ENCODE results near the gene TACR1.

TACR1 gene

DNA sequence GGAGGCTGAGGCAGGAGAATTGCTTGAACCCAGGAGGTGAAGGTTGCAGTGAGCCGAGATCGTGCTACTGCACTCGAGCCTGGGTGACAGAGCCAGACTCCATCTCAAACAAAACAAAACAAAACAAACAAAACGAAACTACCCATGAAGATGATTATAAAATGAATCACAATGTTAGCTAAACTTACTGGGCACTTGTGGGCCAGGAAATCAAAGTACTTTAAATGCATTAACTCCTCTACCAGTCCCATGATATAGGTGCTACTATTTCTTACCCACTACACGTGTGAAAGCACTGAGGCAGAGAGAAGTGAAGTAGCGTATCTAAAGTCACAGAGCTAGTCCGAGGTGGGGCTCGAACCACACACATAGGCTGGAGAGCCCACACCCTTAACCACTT lies 187.2 kb downstream of the TACR1 start:
- ChIA-PET CTCF (no interaction called here), POLR2A (no interaction called here)
- no peak overlapping the region for H3K4me3 ChIP-seq (ENCODE audit: low read depth, low read length)
- no peak overlapping the region for H3K27ac ChIP-seq (ENCODE audit: extremely low read depth, low read depth, low read length)
- no peaks in the 10 kb centered on the region for H3K36me3 ChIP-seq (ENCODE audit: control insufficient read depth in 2 of 2, insufficient read depth in 1 of 2, low read length in 2 of 2)
- H3K4me1 ChIP-seq (ENCODE audit: control insufficient read depth, insufficient read depth, low read length): no peaks in the 10 kb centered on the region
- no peak for TF ChIP-seq MZF1 (tag by site-specific recombination; IDR thresholded peaks at IDR 0.05; ENCODE audit: borderline replicate concordance)
- TF ChIP-seq ZFP69B (tag by site-specific recombination; IDR thresholded peaks at IDR 0.05): no peak
- no peak for TF ChIP-seq ZEB2 (tag by site-specific recombination; IDR thresholded peaks at IDR 0.05)
- no peak for TF ChIP-seq ZNF501 (tag by site-specific recombination; IDR thresholded peaks at IDR 0.05)
- no peak for TF ChIP-seq GLIS2 (tag by site-specific recombination; IDR thresholded peaks at IDR 0.05)
- no peak for TF ChIP-seq ZNF266 (tag by site-specific recombination; IDR thresholded peaks at IDR 0.05; ENCODE audit: low read depth)
- TF ChIP-seq ZNF561 (tag by site-specific recombination; IDR thresholded peaks at IDR 0.05; ENCODE audit: borderline replicate concordance): no peak
- TF ChIP-seq SCRT2 (tag by site-specific recombination; IDR thresholded peaks at IDR 0.05): no peak
- TF ChIP-seq ZNF10 (tag by site-specific recombination; IDR thresholded peaks at IDR 0.05): no peak
- TF ChIP-seq ZNF571 (tag by site-specific recombination; IDR thresholded peaks at IDR 0.05): no peak
- no peak for TF ChIP-seq ZNF248 (tag by site-specific recombination; IDR thresholded peaks at IDR 0.05)
- TF ChIP-seq, protein P1, sequence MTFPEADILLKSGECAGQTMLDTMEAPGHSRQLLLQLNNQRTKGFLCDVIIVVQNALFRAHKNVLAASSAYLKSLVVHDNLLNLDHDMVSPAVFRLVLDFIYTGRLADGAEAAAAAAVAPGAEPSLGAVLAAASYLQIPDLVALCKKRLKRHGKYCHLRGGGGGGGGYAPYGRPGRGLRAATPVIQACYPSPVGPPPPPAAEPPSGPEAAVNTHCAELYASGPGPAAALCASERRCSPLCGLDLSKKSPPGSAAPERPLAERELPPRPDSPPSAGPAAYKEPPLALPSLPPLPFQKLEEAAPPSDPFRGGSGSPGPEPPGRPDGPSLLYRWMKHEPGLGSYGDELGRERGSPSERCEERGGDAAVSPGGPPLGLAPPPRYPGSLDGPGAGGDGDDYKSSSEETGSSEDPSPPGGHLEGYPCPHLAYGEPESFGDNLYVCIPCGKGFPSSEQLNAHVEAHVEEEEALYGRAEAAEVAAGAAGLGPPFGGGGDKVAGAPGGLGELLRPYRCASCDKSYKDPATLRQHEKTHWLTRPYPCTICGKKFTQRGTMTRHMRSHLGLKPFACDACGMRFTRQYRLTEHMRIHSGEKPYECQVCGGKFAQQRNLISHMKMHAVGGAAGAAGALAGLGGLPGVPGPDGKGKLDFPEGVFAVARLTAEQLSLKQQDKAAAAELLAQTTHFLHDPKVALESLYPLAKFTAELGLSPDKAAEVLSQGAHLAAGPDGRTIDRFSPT (tag by site-specific recombination; IDR thresholded peaks at IDR 0.05): no peak
- TF ChIP-seq, protein P2, sequence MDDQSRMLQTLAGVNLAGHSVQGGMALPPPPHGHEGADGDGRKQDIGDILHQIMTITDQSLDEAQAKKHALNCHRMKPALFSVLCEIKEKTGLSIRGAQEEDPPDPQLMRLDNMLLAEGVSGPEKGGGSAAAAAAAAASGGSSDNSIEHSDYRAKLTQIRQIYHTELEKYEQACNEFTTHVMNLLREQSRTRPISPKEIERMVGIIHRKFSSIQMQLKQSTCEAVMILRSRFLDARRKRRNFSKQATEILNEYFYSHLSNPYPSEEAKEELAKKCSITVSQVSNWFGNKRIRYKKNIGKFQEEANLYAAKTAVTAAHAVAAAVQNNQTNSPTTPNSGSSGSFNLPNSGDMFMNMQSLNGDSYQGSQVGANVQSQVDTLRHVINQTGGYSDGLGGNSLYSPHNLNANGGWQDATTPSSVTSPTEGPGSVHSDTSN (CRISPR knock-in tag; IDR thresholded peaks at IDR 0.05): no peak
- TF ChIP-seq ZBTB1 (tag by site-specific recombination; IDR thresholded peaks at IDR 0.05): no peak
- H3K9me3 ChIP-seq (ENCODE audit: control insufficient read depth, insufficient read depth, low read depth, low read length): no peaks in the 10 kb centered on the region

DNA sequence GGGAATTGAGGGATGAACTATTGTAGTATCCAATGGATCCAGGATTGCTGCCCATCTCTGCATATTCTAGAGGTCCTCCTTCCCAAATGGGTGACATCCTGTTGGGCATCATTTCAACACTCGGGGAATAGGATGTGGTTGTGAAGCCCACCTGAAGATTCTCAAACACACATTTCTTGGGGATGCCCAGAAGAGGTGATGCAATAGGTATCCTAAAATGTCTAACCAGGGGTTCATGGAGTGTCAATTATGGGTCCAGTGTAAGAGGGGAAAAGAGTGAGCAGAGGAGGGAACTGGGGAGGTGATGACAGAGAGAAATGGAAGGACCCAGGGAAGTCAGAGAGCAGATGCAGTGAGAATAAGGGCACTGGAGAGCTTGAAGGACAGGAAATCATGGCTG lies 188.7 kb downstream of the TACR1 start:
- CTCF ChIA-PET: no interaction called here
- no peak for TF ChIP-seq MZF1 (tag by site-specific recombination; IDR thresholded peaks at IDR 0.05; ENCODE audit: borderline replicate concordance)
- TF ChIP-seq, protein P3, sequence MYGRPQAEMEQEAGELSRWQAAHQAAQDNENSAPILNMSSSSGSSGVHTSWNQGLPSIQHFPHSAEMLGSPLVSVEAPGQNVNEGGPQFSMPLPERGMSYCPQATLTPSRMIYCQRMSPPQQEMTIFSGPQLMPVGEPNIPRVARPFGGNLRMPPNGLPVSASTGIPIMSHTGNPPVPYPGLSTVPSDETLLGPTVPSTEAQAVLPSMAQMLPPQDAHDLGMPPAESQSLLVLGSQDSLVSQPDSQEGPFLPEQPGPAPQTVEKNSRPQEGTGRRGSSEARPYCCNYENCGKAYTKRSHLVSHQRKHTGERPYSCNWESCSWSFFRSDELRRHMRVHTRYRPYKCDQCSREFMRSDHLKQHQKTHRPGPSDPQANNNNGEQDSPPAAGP (tag by site-specific recombination; IDR thresholded peaks at IDR 0.05): no peak
- TF ChIP-seq KLF8 (tag by site-specific recombination; IDR thresholded peaks at IDR 0.05): no peak
- TF ChIP-seq ZNF610 (tag by site-specific recombination; IDR thresholded peaks at IDR 0.05; ENCODE audit: borderline replicate concordance): no peak
- no peaks in the 10 kb centered on the region for H3K9me3 ChIP-seq (ENCODE audit: control insufficient read depth, insufficient read depth, low read depth, low read length)
- POLR2A ChIA-PET: no interaction called here
- H3K4me3 ChIP-seq (ENCODE audit: low read depth, low read length): no peak overlapping the region
- H3K27ac ChIP-seq (ENCODE audit: extremely low read depth, low read depth, low read length): no peak overlapping the region
- no peaks in the 10 kb centered on the region for H3K4me1 ChIP-seq (ENCODE audit: control insufficient read depth, insufficient read depth, low read length)
- no peaks in the 10 kb centered on the region for H3K36me3 ChIP-seq (ENCODE audit: control insufficient read depth in 2 of 2, insufficient read depth in 1 of 2, low read length in 2 of 2)

DNA sequence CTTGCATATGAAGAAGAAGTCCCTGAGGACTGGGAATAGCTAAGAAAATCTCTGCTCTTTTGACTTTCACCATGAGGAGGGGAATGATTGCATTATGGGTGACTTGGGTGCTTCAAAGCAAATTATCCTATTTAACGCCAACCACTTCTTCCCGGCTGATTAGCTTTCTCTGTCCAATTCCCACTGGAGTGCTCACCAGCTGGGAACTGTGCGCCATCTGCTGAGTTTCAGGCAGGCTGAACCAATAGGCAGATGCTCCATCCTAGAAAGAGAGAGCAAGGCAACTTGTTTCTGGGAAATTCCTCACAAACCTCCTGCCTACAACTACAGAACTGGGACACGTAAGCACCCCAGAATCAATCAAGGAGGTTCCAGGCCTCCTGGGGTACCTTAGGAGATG lies 191.5 kb downstream of the TACR1 start:
- ChIA-PET POLR2A (no interaction called here), CTCF (no interaction called here)
- Histone ChIP-seq H3K27ac (ENCODE audit: extremely low read depth, low read depth, low read length) (no peak overlapping the region), H3K4me3 (ENCODE audit: low read depth, low read length) (no peak overlapping the region), H3K9me3 (ENCODE audit: control insufficient read depth, insufficient read depth, low read depth, low read length) (no peaks in the 10 kb centered on the region), H3K36me3 (ENCODE audit: control insufficient read depth in 2 of 2, insufficient read depth in 1 of 2, low read length in 2 of 2) (no peaks in the 10 kb centered on the region), H3K4me1 (ENCODE audit: control insufficient read depth, insufficient read depth, low read length) (no peaks in the 10 kb centered on the region)
- TF ChIP-seq, protein P4, sequence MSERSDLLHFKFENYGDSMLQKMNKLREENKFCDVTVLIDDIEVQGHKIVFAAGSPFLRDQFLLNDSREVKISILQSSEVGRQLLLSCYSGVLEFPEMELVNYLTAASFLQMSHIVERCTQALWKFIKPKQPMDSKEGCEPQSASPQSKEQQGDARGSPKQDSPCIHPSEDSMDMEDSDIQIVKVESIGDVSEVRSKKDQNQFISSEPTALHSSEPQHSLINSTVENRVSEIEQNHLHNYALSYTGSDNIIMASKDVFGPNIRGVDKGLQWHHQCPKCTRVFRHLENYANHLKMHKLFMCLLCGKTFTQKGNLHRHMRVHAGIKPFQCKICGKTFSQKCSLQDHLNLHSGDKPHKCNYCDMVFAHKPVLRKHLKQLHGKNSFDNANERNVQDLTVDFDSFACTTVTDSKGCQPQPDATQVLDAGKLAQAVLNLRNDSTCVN (tag by site-specific recombination; optimal IDR thresholded peaks at IDR 0.05): no peak
- no peak for TF ChIP-seq SETDB1 (IDR thresholded peaks at IDR 0.05; ENCODE audit: insufficient read length, low read length)
- TF ChIP-seq, protein P5, sequence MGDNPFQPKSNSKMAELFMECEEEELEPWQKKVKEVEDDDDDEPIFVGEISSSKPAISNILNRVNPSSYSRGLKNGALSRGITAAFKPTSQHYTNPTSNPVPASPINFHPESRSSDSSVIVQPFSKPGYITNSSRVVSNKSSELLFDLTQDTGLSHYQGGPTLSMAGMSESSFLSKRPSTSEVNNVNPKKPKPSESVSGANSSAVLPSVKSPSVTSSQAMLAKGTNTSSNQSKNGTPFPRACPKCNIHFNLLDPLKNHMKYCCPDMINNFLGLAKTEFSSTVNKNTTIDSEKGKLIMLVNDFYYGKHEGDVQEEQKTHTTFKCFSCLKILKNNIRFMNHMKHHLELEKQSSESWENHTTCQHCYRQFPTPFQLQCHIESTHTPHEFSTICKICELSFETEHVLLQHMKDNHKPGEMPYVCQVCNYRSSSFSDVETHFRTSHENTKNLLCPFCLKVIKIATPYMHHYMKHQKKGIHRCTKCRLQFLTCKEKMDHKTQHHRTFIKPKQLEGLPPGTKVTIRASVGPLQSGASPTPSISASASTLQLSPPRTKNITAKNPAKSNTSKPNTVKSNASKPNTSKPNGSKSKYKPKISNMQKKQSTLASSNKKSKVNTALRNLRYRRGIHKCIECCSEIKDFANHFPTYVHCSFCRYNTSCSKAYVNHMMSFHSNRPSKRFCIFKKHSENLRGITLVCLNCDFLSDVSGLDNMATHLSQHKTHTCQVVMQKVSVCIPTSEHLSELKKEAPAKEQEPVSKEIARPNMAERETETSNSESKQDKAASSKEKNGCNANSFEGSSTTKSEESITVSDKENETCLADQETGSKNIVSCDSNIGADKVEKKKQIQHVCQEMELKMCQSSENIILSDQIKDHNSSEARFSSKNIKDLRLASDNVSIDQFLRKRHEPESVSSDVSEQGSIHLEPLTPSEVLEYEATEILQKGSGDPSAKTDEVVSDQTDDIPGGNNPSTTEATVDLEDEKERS (tag by site-specific recombination; IDR thresholded peaks at IDR 0.05): no peak
- no peak for TF ChIP-seq ZBTB48 (tag by site-specific recombination; IDR thresholded peaks at IDR 0.05)
- no peak for TF ChIP-seq ZFHX2 (tag by site-specific recombination; conservative IDR thresholded peaks at IDR 0.05)
- TF ChIP-seq ZNF548 (tag by site-specific recombination; IDR thresholded peaks at IDR 0.05): no peak
- TF ChIP-seq, protein P6, sequence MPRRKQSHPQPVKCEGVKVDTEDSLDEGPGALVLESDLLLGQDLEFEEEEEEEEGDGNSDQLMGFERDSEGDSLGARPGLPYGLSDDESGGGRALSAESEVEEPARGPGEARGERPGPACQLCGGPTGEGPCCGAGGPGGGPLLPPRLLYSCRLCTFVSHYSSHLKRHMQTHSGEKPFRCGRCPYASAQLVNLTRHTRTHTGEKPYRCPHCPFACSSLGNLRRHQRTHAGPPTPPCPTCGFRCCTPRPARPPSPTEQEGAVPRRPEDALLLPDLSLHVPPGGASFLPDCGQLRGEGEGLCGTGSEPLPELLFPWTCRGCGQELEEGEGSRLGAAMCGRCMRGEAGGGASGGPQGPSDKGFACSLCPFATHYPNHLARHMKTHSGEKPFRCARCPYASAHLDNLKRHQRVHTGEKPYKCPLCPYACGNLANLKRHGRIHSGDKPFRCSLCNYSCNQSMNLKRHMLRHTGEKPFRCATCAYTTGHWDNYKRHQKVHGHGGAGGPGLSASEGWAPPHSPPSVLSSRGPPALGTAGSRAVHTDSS (tag by site-specific recombination; IDR thresholded peaks at IDR 0.05): no peak

Measured in HEK293 (cell line).